Measurements from ENCODE around the gene SBK3. TPM values are rescaled to one million over a fixed set of nuclear protein-coding genes. Genes with fewer than 3 reads are reported as not detected.

The SBK3 gene
- total RNA-seq, 2 donors from 2014 or later = 0.48 to 1.4 TPM

DNA sequence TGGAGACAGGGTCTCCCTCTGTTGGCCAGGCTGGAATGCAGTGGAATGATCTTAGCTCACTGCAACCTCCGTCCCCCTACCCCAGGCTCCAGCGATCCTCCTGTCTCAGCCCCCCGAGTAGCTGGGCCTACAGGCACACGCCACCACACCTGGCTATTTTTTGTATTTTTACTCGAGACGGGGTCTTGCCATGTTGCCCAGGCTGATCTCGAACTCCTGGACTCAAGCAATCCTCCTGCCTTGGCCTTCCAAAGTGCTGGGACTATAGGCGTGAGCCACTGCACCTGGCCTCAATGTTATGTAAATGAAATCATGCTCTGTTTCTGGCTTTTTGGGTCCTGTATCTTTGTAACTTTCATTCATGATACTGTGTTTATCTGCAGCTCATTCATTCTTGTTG, 43.4 kb upstream of the SBK3 start:
- H3K4me3 ChIP-seq (ENCODE audit: low read length) = no peak overlapping the region
- peaks cover 14% of the 10 kb centered on the region for H3K4me1 Mint-ChIP-seq
- peaks cover 8% of the 10 kb centered on the region for H3K36me3 ChIP-seq (ENCODE audit: control insufficient read depth, insufficient read depth, low read length)
- H3K27me3 Mint-ChIP-seq (ENCODE audit: insufficient read depth) = peaks cover 22% of the 10 kb centered on the region
- H3K9me3 ChIP-seq (ENCODE audit: control insufficient read depth, low read length) = no peaks in the 10 kb centered on the region
- DNase-seq = no peak
- 93 to 94% methylated on average over 8 of the region's 8 CpGs for WGBS, 2 experiments (ENCODE audit: insufficient coverage in 1 of 2, insufficient read length in 1 of 2)
- no peaks in the 10 kb centered on the region for H3K27me3 ChIP-seq (ENCODE audit: control insufficient read depth, insufficient read depth, low read length, poor library complexity, severe bottlenecking)
- H3K27ac ChIP-seq (ENCODE audit: low read depth, low read length) = no peak overlapping the region
- no peaks in the 10 kb centered on the region for H3K4me1 ChIP-seq (ENCODE audit: control insufficient read depth, insufficient read depth, low read length)
- H3K9ac ChIP-seq (ENCODE audit: extremely low read depth, low read length, poor library complexity, severe bottlenecking) = no peak overlapping the region
- peaks cover 8% of the 10 kb centered on the region for H3K36me3 Mint-ChIP-seq (ENCODE audit: low read depth)
- no peaks in the 10 kb centered on the region for H3K9me3 Mint-ChIP-seq
- TF ChIP-seq, protein P1, sequence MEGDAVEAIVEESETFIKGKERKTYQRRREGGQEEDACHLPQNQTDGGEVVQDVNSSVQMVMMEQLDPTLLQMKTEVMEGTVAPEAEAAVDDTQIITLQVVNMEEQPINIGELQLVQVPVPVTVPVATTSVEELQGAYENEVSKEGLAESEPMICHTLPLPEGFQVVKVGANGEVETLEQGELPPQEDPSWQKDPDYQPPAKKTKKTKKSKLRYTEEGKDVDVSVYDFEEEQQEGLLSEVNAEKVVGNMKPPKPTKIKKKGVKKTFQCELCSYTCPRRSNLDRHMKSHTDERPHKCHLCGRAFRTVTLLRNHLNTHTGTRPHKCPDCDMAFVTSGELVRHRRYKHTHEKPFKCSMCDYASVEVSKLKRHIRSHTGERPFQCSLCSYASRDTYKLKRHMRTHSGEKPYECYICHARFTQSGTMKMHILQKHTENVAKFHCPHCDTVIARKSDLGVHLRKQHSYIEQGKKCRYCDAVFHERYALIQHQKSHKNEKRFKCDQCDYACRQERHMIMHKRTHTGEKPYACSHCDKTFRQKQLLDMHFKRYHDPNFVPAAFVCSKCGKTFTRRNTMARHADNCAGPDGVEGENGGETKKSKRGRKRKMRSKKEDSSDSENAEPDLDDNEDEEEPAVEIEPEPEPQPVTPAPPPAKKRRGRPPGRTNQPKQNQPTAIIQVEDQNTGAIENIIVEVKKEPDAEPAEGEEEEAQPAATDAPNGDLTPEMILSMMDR (conservative IDR thresholded peaks at IDR 0.05) = no peak
- H3K27ac Mint-ChIP-seq = no peak overlapping the region
- no peak overlapping the region for H3K4me3 Mint-ChIP-seq

DNA sequence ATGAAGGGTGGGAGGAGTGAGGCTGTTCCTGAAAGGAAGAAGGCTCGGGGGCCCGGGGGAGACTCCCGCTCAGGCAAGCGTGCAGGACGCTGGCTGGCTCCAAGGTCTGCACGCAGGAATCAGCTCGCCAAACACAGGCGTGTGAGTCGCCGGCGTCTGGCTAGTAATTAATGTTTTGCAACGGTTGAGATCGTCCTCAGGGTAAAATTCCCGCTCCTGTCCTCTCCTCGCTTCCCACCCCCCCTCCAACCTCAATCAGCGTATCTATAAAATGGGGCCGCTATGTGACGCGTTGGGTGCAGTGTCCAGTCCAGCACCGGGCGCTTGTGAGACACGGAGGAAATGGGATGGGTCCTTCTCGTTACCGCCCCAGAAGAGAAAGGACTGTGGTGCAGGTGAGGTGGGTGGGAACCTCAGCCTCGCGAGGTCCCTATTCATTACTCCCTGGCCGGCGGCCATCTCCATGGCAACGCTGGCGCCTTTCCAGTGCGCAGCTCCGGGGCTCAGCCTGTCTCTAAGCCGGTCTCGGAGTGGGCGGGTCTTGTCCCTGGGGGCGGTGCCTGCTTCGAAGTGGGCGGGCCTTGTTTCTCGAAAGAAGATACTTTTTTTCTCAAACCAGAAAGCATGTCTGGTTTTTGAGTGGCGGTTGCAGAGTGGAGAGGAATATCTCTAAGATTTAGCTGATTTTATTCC, 41.8 kb upstream of the SBK3 start:
- TF ChIP-seq, protein P1 (conservative IDR thresholded peaks at IDR 0.05) = no peak
- Mint-ChIP-seq H3K36me3 (ENCODE audit: low read depth) (peaks cover 5% of the 10 kb centered on the region), H3K4me3 (peak overlapping the region; percentile 61), H3K27me3 (ENCODE audit: insufficient read depth) (peaks cover 19% of the 10 kb centered on the region), H3K9me3 (no peaks in the 10 kb centered on the region), H3K4me1 (peaks cover 14% of the 10 kb centered on the region), H3K27ac (peak overlapping the region; percentile 95)
- no peaks in the 10 kb centered on the region for H3K9me3 ChIP-seq (ENCODE audit: control insufficient read depth, low read length)
- peak overlapping the region; percentile 77 for H3K4me3 ChIP-seq (ENCODE audit: low read length)
- no peaks in the 10 kb centered on the region for H3K4me1 ChIP-seq (ENCODE audit: control insufficient read depth, insufficient read depth, low read length)
- H3K36me3 ChIP-seq (ENCODE audit: control insufficient read depth, insufficient read depth, low read length) = peaks cover 4% of the 10 kb centered on the region
- peak overlapping the region; percentile 50 for H3K9ac ChIP-seq (ENCODE audit: extremely low read depth, low read length, poor library complexity, severe bottlenecking)
- peak overlapping the region; percentile 78 for H3K27ac ChIP-seq (ENCODE audit: low read depth, low read length)
- peak; percentile 98 for DNase-seq
- no peaks in the 10 kb centered on the region for H3K27me3 ChIP-seq (ENCODE audit: control insufficient read depth, insufficient read depth, low read length, poor library complexity, severe bottlenecking)
- WGBS, 2 experiments (ENCODE audit: insufficient coverage in 1 of 2, insufficient read length in 1 of 2) = 2 to 5% methylated on average over 26 to 40 of the region's 40 CpGs

DNA sequence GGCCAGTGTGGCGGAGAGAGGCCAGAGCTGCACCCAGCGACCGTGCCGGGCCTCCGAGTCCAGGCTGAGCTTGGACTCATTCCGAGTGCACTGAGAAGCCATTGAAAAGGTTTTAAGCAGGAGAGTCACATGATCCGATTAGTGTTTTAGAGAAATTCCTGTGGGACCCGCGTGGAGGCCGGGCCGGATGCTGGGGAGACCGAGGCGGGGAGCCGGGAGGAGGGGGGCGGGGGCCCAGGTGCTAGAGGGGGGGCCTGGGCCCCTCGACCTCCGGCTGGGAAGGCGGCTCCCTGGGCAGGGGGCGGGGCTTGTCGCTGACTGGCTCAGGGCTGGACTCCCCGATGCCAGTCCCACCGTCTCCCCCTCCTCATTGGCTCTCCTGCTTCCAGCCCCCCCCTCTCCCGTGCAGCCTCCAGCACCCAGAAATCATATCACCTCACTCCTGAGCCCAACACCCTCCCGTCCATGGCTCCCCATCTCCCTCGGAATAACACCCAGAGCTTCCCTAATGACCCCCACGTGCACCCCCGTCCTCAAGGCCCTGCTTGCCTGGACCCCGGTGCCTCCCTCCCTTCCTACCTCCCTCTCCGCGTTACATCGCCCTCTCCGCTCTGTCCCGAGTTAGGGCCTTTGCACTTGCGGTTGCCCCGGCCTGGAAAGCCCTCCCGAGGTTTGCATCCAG, 40.5 kb upstream of the SBK3 start:
- TF ChIP-seq, protein P1 (conservative IDR thresholded peaks at IDR 0.05) = no peak
- H3K4me1 ChIP-seq (ENCODE audit: control insufficient read depth, insufficient read depth, low read length) = no peaks in the 10 kb centered on the region
- no peaks in the 10 kb centered on the region for H3K27me3 ChIP-seq (ENCODE audit: control insufficient read depth, insufficient read depth, low read length, poor library complexity, severe bottlenecking)
- 23 to 26% methylated on average over 9 to 34 of the region's 36 CpGs for WGBS, 2 experiments (ENCODE audit: insufficient coverage in 1 of 2, insufficient read length in 1 of 2)
- peak; percentile 91 for DNase-seq
- peak overlapping the region; percentile 77 for H3K4me3 ChIP-seq (ENCODE audit: low read length)
- Mint-ChIP-seq H3K4me1 (peaks cover 22% of the 10 kb centered on the region), H3K27me3 (ENCODE audit: insufficient read depth) (peaks cover 9% of the 10 kb centered on the region), H3K36me3 (ENCODE audit: low read depth) (no peaks in the 10 kb centered on the region), H3K9me3 (no peaks in the 10 kb centered on the region), H3K4me3 (peak overlapping the region; percentile 61), H3K27ac (peak overlapping the region; percentile 95)
- H3K27ac ChIP-seq (ENCODE audit: low read depth, low read length) = peak overlapping the region; percentile 70
- H3K9ac ChIP-seq (ENCODE audit: extremely low read depth, low read length, poor library complexity, severe bottlenecking) = peak overlapping the region; percentile 6
- H3K36me3 ChIP-seq (ENCODE audit: control insufficient read depth, insufficient read depth, low read length) = no peaks in the 10 kb centered on the region
- H3K9me3 ChIP-seq (ENCODE audit: control insufficient read depth, low read length) = no peaks in the 10 kb centered on the region
